Breast epithelium (tissue), 4 donors: Measurements from ENCODE around the gene SELENOP. TPM values are rescaled to one million over a fixed set of nuclear protein-coding genes. Genes with fewer than 3 reads are reported as not detected.
"Not testable (repeated sequence)": the region's sequence is repeated elsewhere in the genome, so short reads cannot be mapped to it uniquely, and the experiment has no call there.

Experiments used
- DNase-seq, 2 donors: peaks; one replicate each; pipeline ENCODE4 v3.0.0-alpha.2; 2019; ENCODE audit warnings: low spot score in 2 of 2
- H3K27ac ChIP-seq, 2 donors: fragments of 200-600 bp; sonication (generic) in 1 of 2; one replicate each; pipeline ENCODE4 v1.5.1; 2016 to 2019; ENCODE audit warnings: mild to moderate bottlenecking in 1 of 2
- H3K27me3 ChIP-seq, 2 donors: fragments of 200-600 bp; sonication (generic) in 1 of 2; one replicate each; pipeline versions ENCODE4 v1.5.1 to v1.6.0; 2017 to 2019; ENCODE audit warnings: control low read depth in 1 of 2, mild to moderate bottlenecking in 1 of 2
- H3K36me3 ChIP-seq: fragments of 200-600 bp; one replicate; pipeline ENCODE4 v1.5.1; 2019
- H3K4me1 ChIP-seq, 2 donors: fragments of 200-600 bp; sonication (generic); one replicate each; pipeline ENCODE4 v1.5.1; 2016 to 2019; ENCODE audit warnings: control low read depth in 1 of 2
- H3K4me3 ChIP-seq, 3 donors: fragments of 200-600 bp; sonication (generic); 1 replicate in 2 of 3; 2 replicates in 1 of 3; pipeline ENCODE4 v1.5.1; 2016 to 2019; ENCODE audit warnings: mild to moderate bottlenecking in 3 of 3, moderate library complexity in 2 of 3
- H3K9me3 ChIP-seq, 2 donors: fragments of 200-600 bp; sonication (generic) in 1 of 2; one replicate each; pipeline ENCODE4 v1.5.1; 2016 to 2019; ENCODE audit warnings: control low read depth in 1 of 2
- CTCF ChIP-seq, 3 donors: fragments of 450-650 bp; IDR thresholded peaks; one replicate each; pipeline ENCODE4 v1.5.1; 2016 to 2017; ENCODE audit warnings: antibody characterized with exemption in 3 of 3, mild to moderate bottlenecking in 3 of 3, moderate library complexity in 3 of 3
- POLR2A ChIP-seq: fragments of 450-650 bp; IDR thresholded peaks from one replicate; pipeline ENCODE4 v1.6.1; 2016; ENCODE audit warnings: antibody characterized with exemption, mild to moderate bottlenecking, moderate library complexity
- POLR2AphosphoS5 ChIP-seq, 3 donors: sonication (generic); formaldehyde crosslinking; IDR thresholded peaks; one replicate each; pipeline ENCODE4 v1.6.1; 2017; ENCODE audit warnings: antibody characterized with exemption in 3 of 3
- intact Hi-C: fragments of 100-400 bp; cut with DNase I; formaldehyde crosslinking; loops from one replicate; pipeline ENCODE4 v1.15.1; 2023; ENCODE audit warnings: low total_unique reads
- total RNA-seq, 3 donors: library from RNA; depleted of rRNA; stranded (reverse); fragments of >200 nt; gene quantifications; one replicate each; pipeline ENCODE4 v1.1.0, GENCODE V29; 2016

The SELENOP gene
- total RNA-seq, 3 donors from 2014 or later = 509 to 1,868 (median 1,002) TPM

- Histone ChIP-seq H3K4me3 (no peak overlapping the region), H3K27ac (no peak overlapping the region)
- DNase-seq = no peak
Observed at GRCh38 chr5:42825422-42826148, 13.9 kb upstream of the SELENOP start.

GRCh38 chr5:42824347-42824976 lies 12.8 kb upstream of the SELENOP start:
- Histone ChIP-seq H3K4me1 (no peaks in the 10 kb centered on the region), H3K27ac (no peak overlapping the region), H3K36me3 (no peaks in the 10 kb centered on the region), H3K27me3 (no peaks in the 10 kb centered on the region), H3K9me3 (no peaks in the 10 kb centered on the region), H3K4me3 (no peak overlapping the region)
- DNase-seq = no peak
- TF ChIP-seq POLR2AphosphoS5 (IDR thresholded peaks at IDR 0.05) (no peak), CTCF (IDR thresholded peaks at IDR 0.05) (no peak)
- intact Hi-C loops = no loop called here

More at GRCh38 chr5:42825422-42826148, 13.9 kb upstream of the SELENOP start:
- intact Hi-C loops = no loop called here
- no peaks in the 10 kb centered on the region for H3K27me3 ChIP-seq
- TF ChIP-seq CTCF (IDR thresholded peaks at IDR 0.05) (no peak), POLR2AphosphoS5 (IDR thresholded peaks at IDR 0.05) (no peak), POLR2A (no peak)
- H3K9me3 ChIP-seq = no peaks in the 10 kb centered on the region
- H3K36me3 ChIP-seq = no peaks in the 10 kb centered on the region
- no peaks in the 10 kb centered on the region for H3K4me1 ChIP-seq

GRCh38 chr5:42822548-42822947 lies 10.9 kb upstream of the SELENOP start:
- intact Hi-C loops = no loop called here
- Histone ChIP-seq H3K9me3 (no peaks in the 10 kb centered on the region), H3K36me3 (no peaks in the 10 kb centered on the region), H3K4me1 (no peaks in the 10 kb centered on the region), H3K4me3 (no peak overlapping the region), H3K27me3 (no peaks in the 10 kb centered on the region), H3K27ac (no peak overlapping the region)
- no peak for TF ChIP-seq POLR2A
- TF ChIP-seq CTCF (IDR thresholded peaks at IDR 0.05) = no peak
- TF ChIP-seq POLR2AphosphoS5 (IDR thresholded peaks at IDR 0.05) = no peak
- no peak for DNase-seq

GRCh38 chr5:42819745-42820144 lies 8.1 kb upstream of the SELENOP start:
- intact Hi-C loops = no loop called here
- H3K4me1 ChIP-seq = no peaks in the 10 kb centered on the region
- TF ChIP-seq CTCF (IDR thresholded peaks at IDR 0.05) (no peak), POLR2AphosphoS5 (IDR thresholded peaks at IDR 0.05) (no peak), POLR2A (no peak)

GRCh38 chr5:42816546-42816945 lies 4.9 kb upstream of the SELENOP start:
- H3K27ac ChIP-seq, intact Hi-C loops, H3K36me3 ChIP-seq, DNase-seq, H3K4me3 ChIP-seq, H3K9me3 ChIP-seq, H3K27me3 ChIP-seq, H3K4me1 ChIP-seq: not testable (repeated sequence)

More at GRCh38 chr5:42819745-42820144, 8.1 kb upstream of the SELENOP start:
- H3K9me3 ChIP-seq = no peaks in the 10 kb centered on the region
- no peak overlapping the region for H3K27ac ChIP-seq
- no peaks in the 10 kb centered on the region for H3K27me3 ChIP-seq
- no peak overlapping the region for H3K4me3 ChIP-seq
- no peak for DNase-seq
- no peaks in the 10 kb centered on the region for H3K36me3 ChIP-seq
